Measurements from ENCODE around the gene PCDHGB3. TPM values are rescaled to one million over a fixed set of nuclear protein-coding genes. Genes with fewer than 3 reads are reported as not detected.
"Not testable (repeated sequence)": the region's sequence is repeated elsewhere in the genome, so short reads cannot be mapped to it uniquely, and the experiment has no call there.

PCDHGB3 gene
- total and polyA plus RNA-seq, 2 donors (not counting 1 experiment from before 2014, with no cell fraction given) = 2.9 to 5.8 TPM

GRCh38 chr5:141392429-141393198 is 22.6 kb downstream of the PCDHGB3 start, which contains the start of gene PCDHGA8:
Gene PCDHGA8 (plus strand): TSS chr5:141392633. CDS start chr5:141392814, 181 bp downstream.
- Histone ChIP-seq H3K4me3 (replicated peaks in 1 of 4; ENCODE audit: control extremely low read depth in 1 of 4, insufficient read depth in 1 of 4, low read depth in 3 of 4, low read length in 4 of 4) (peak within 1 kb of the TSS in 2 of 4 experiments; percentile 16 to 21), H3K9ac (ENCODE audit: insufficient read depth, low read length) (no peak within 1 kb of the TSS), H2AFZ (ENCODE audit: low read length) (no peak within 1 kb of the TSS), H3K79me2 (ENCODE audit: control insufficient read depth, insufficient read depth, low read length) (no peaks in the 10 kb centered on the region), H3K4me2 (ENCODE audit: extremely low read depth, insufficient read depth, low read length) (no peak within 1 kb of the TSS), H3K36me3 (ENCODE audit: control insufficient read depth, insufficient read depth, low read length) (no peaks in the 10 kb centered on the region), H3K9me3 (ENCODE audit: control insufficient read depth, insufficient read depth, low read depth, low read length) (peaks cover 4% of the 10 kb centered on the region), H4K20me1 (ENCODE audit: control insufficient read depth, extremely low read depth, insufficient read depth, low read length) (no peaks in the 10 kb centered on the region), H3K27ac (ENCODE audit: insufficient read depth, low read length) (no peak within 1 kb of the TSS), H3K27me3 (ENCODE audit: control insufficient read depth, insufficient read depth, low read length) (no peaks in the 10 kb centered on the region), H3K4me1 (ENCODE audit: control insufficient read depth, extremely low read depth, insufficient read depth, low read length) (no peaks in the 10 kb centered on the region)
- TF ChIP-seq CTCF (conservative IDR thresholded peaks at IDR 0.05 in 1 of 2, IDR thresholded peaks at IDR 0.05 in 1 of 2; ENCODE audit: low read depth in 1 of 2, low read length in 2 of 2) (peak in 1 of 2 donors; percentile 13), EZH2 (IDR thresholded peaks at IDR 0.05; ENCODE audit: low read length, missing control alignments) (no peak)
- peak in 1 of 2 donors; percentile 31 for DNase-seq (ENCODE audit: low read depth in 2 of 2)

DNA sequence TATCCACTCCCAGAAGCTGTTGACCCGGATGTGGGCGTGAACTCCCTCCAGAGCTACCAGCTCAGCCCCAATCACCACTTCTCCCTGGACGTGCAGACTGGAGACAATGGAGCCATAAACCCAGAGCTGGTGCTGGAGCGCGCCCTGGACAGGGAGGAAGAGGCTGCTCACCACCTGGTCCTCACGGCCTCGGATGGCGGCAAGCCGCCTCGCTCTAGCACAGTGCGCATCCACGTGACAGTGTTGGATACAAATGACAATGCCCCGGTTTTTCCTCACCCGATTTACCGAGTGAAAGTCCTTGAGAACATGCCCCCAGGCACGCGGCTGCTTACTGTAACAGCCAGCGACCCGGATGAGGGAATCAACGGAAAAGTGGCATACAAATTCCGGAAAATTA is 23.2 kb downstream of the PCDHGB3 start:
- no peak overlapping the region for H2AFZ ChIP-seq (ENCODE audit: low read length)
- no peaks in the 10 kb centered on the region for H3K27me3 ChIP-seq (ENCODE audit: control insufficient read depth, insufficient read depth, low read length)
- H4K20me1 ChIP-seq (ENCODE audit: control insufficient read depth, extremely low read depth, insufficient read depth, low read length) = no peaks in the 10 kb centered on the region
- no peak for TF ChIP-seq EZH2 (IDR thresholded peaks at IDR 0.05; ENCODE audit: low read length, missing control alignments)
- TF ChIP-seq CTCF (conservative IDR thresholded peaks at IDR 0.05 in 1 of 2, IDR thresholded peaks at IDR 0.05 in 1 of 2; ENCODE audit: low read depth in 1 of 2, low read length in 2 of 2) = no peak
- H3K79me2 ChIP-seq (ENCODE audit: control insufficient read depth, insufficient read depth, low read length) = no peaks in the 10 kb centered on the region
- no peak overlapping the region for H3K4me2 ChIP-seq (ENCODE audit: extremely low read depth, insufficient read depth, low read length)
- H3K9ac ChIP-seq (ENCODE audit: insufficient read depth, low read length) = no peak overlapping the region
- H3K9me3 ChIP-seq (ENCODE audit: control insufficient read depth, insufficient read depth, low read depth, low read length) = peaks cover 4% of the 10 kb centered on the region
- no peaks in the 10 kb centered on the region for H3K4me1 ChIP-seq (ENCODE audit: control insufficient read depth, extremely low read depth, insufficient read depth, low read length)
- H3K4me3 ChIP-seq (replicated peaks in 1 of 4; ENCODE audit: control extremely low read depth in 1 of 4, insufficient read depth in 1 of 4, low read depth in 3 of 4, low read length in 4 of 4) = no peak overlapping the region
- no peak for DNase-seq (ENCODE audit: low read depth in 2 of 2)
- no peak overlapping the region for H3K27ac ChIP-seq (ENCODE audit: insufficient read depth, low read length)
- no peaks in the 10 kb centered on the region for H3K36me3 ChIP-seq (ENCODE audit: control insufficient read depth, insufficient read depth, low read length)

DNA sequence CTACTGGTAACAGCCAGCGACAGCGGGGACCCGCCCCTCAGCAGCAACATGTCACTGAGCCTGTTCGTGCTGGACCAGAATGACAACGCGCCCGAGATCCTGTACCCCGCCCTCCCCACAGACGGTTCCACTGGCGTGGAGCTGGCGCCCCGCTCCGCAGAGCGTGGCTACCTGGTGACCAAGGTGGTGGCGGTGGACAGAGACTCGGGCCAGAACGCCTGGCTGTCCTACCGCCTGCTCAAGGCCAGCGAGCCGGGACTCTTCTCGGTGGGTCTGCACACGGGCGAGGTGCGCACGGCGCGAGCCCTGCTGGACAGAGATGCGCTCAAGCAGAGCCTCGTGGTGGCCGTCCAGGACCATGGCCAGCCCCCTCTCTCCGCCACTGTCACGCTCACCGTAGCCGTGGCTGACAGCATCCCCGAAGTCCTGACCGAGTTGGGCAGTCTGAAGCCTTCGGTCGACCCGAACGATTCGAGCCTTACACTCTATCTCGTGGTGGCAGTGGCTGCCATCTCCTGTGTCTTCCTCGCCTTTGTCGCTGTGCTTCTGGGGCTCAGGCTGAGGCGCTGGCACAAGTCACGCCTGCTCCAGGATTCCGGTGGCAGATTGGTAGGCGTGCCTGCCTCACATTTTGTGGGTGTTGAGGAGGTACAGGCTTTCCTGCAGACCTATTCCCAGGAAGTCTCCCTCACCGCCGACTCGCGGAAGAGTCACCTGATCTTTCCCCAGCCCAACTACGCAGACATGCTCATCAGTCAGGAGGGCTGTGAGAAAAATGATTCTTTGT is 24.6 kb downstream of the PCDHGB3 start:
- H4K20me1 ChIP-seq (ENCODE audit: control insufficient read depth, extremely low read depth, insufficient read depth, low read length); H3K9ac ChIP-seq (ENCODE audit: insufficient read depth, low read length); H3K9me3 ChIP-seq (ENCODE audit: control insufficient read depth, insufficient read depth, low read depth, low read length); H2AFZ ChIP-seq (ENCODE audit: low read length); H3K4me2 ChIP-seq (ENCODE audit: extremely low read depth, insufficient read depth, low read length); H3K27me3 ChIP-seq (ENCODE audit: control insufficient read depth, insufficient read depth, low read length); H3K27ac ChIP-seq (ENCODE audit: insufficient read depth, low read length); H3K36me3 ChIP-seq (ENCODE audit: control insufficient read depth, insufficient read depth, low read length); H3K79me2 ChIP-seq (ENCODE audit: control insufficient read depth, insufficient read depth, low read length); DNase-seq (ENCODE audit: low read depth in 2 of 2); H3K4me1 ChIP-seq (ENCODE audit: control insufficient read depth, extremely low read depth, insufficient read depth, low read length); H3K4me3 ChIP-seq (replicated peaks in 1 of 4; ENCODE audit: control extremely low read depth in 1 of 4, insufficient read depth in 1 of 4, low read depth in 3 of 4, low read length in 4 of 4): not testable (repeated sequence)

All from fibroblast of lung (primary cell).